HG03095 (cell line): ENCODE measurements around the gene GPR132.
A peak's percentile ranks its signal among the peaks of the same experiment; 100 is the strongest.
"Not testable (repeated sequence)": the region's sequence is repeated elsewhere in the genome, so short reads cannot be mapped to it uniquely, and the experiment has no call there.

ENCODE experiments used
- ATAC-seq: cut with Tn5 transposase; IDR thresholded peaks from one replicate; pipeline ENCODE4 v1.9.1; 2021; ENCODE audit warnings: moderate library complexity; ENCODE audit not compliant: unreplicated experiment

The GPR132 gene

GRCh38 chr14:105065280-105066228 is at the start of gene GPR132:
Gene GPR132 (minus strand): TSS chr14:105065430. CDS start chr14:105055420, 10,010 bp downstream.
- peak; percentile 43 for ATAC-seq

GRCh38 chr14:105109243-105109642 is 44.0 kb upstream of the GPR132 start:
- ATAC-seq = not testable (repeated sequence)

GRCh38 chr14:105108516-105108864 is 43.3 kb upstream of the GPR132 start:
- ATAC-seq = no peak

GRCh38 chr14:105107781-105108515 is 42.7 kb upstream of the GPR132 start:
- no peak for ATAC-seq

GRCh38 chr14:105107351-105107750 is 42.1 kb upstream of the GPR132 start:
- ATAC-seq = no peak

GRCh38 chr14:105105158-105105557 is 39.9 kb upstream of the GPR132 start:
- no peak for ATAC-seq

- no peak for ATAC-seq
Measured at GRCh38 chr14:105102893-105103292, 37.7 kb upstream of the GPR132 start.

- ATAC-seq = no peak
Measured at GRCh38 chr14:105102361-105102870, 37.2 kb upstream of the GPR132 start.

GRCh38 chr14:105100910-105101309 is 35.7 kb upstream of the GPR132 start:
- no peak for ATAC-seq

GRCh38 chr14:105099778-105100177 is 34.5 kb upstream of the GPR132 start:
- ATAC-seq = no peak

- no peak for ATAC-seq
Measured at GRCh38 chr14:105098316-105098715, 33.1 kb upstream of the GPR132 start.

- no peak for ATAC-seq
Measured at GRCh38 chr14:105097794-105098127, 32.5 kb upstream of the GPR132 start.

GRCh38 chr14:105096206-105096875 is 31.1 kb upstream of the GPR132 start:
- no peak for ATAC-seq

GRCh38 chr14:105095236-105095805 is 30.1 kb upstream of the GPR132 start:
- ATAC-seq = no peak

- no peak for ATAC-seq
Measured at GRCh38 chr14:105094193-105094907, 29.1 kb upstream of the GPR132 start.

GRCh38 chr14:105093431-105094192 is 28.4 kb upstream of the GPR132 start:
- ATAC-seq = peak; percentile 54

GRCh38 chr14:105093038-105093430 is 27.8 kb upstream of the GPR132 start:
- peak; percentile 21 for ATAC-seq

GRCh38 chr14:105092171-105093037 is 27.2 kb upstream of the GPR132 start:
- ATAC-seq = no peak
